NB4 (cell line): ENCODE data around the gene MTOR.

ENCODE experiments used
- DNase-seq: peaks from one replicate; pipeline ENCODE4 v3.0.0; 2010; ENCODE audit warnings: low read depth
- H3K4me3 ChIP-seq: one replicate; pipeline ENCODE4 v1.5.1; 2011; ENCODE audit warnings: mild to moderate bottlenecking, low read depth, low read length, moderate library complexity
- CTCF ChIP-seq: IDR thresholded peaks from one replicate; pipeline ENCODE4 v1.5.1; 2012; ENCODE audit warnings: low read depth, low read length
- MAX ChIP-seq: IDR thresholded peaks from 2 replicates; pipeline ENCODE4 v1.6.1; 2011; ENCODE audit warnings: low read depth, low read length
- MYC ChIP-seq: IDR thresholded peaks from 2 replicates; pipeline ENCODE4 v1.6.1; 2011; ENCODE audit warnings: low read depth, low read length
- POLR2A ChIP-seq: IDR thresholded peaks from 2 replicates; pipeline ENCODE4 v1.6.1; 2011; ENCODE audit warnings: mild to moderate bottlenecking; ENCODE audit not compliant: insufficient read length; ENCODE audit errors: extremely low read depth

Gene MTOR

GRCh38 chr1:11215381-11216005 is 46.9 kb downstream of the MTOR start:
- no peak for DNase-seq
- TF ChIP-seq CTCF (no peak), MAX (no peak), MYC (no peak), POLR2A (no peak)
- H3K4me3 ChIP-seq, result no peak overlapping the region

GRCh38 chr1:11214698-11215380 is 47.5 kb downstream of the MTOR start:
- no peak overlapping the region for H3K4me3 ChIP-seq
- TF ChIP-seq POLR2A (no peak), CTCF (no peak), MYC (no peak), MAX (no peak)
- DNase-seq, result no peak

GRCh38 chr1:11211925-11212587 is 50.3 kb downstream of the MTOR start:
- H3K4me3 ChIP-seq, result no peak overlapping the region
- TF ChIP-seq POLR2A (no peak), MYC (no peak)
- no peak for DNase-seq

- no peak overlapping the region for H3K4me3 ChIP-seq
- DNase-seq, result no peak
- no peak for TF ChIP-seq MYC
- TF ChIP-seq MAX, result no peak
- TF ChIP-seq POLR2A, result no peak
- no peak for TF ChIP-seq CTCF
These were observed 50.9 kb downstream of the MTOR start for GRCh38 chr1:11211461-11211860.

- TF ChIP-seq POLR2A (no peak), MAX (no peak), CTCF (no peak), MYC (no peak)
- no peak overlapping the region for H3K4me3 ChIP-seq
- DNase-seq, result no peak
These were observed 54.3 kb downstream of the MTOR start for GRCh38 chr1:11207898-11208611.

- DNase-seq, result no peak
- no peak for TF ChIP-seq POLR2A
- TF ChIP-seq MAX, result no peak
- no peak for TF ChIP-seq CTCF
- TF ChIP-seq MYC, result no peak
- no peak overlapping the region for H3K4me3 ChIP-seq
These were observed 57.8 kb downstream of the MTOR start for GRCh38 chr1:11204396-11205190.
